K562 (cell line): ENCODE measurements around the gene TAF12. TPM values are rescaled to one million over a fixed set of nuclear protein-coding genes. Genes with fewer than 3 reads are reported as not detected.

Experiments
- CBFA2T2 ChIP-seq: fragments of 450-650 bp; conservative IDR thresholded peaks from 2 replicates; pipeline ENCODE4 v1.6.1; 2017; ENCODE audit warnings: mild to moderate bottlenecking
- FOS ChIP-seq: IDR thresholded peaks from 3 replicates; pipeline ENCODE4 v1.6.1; 2011; ENCODE audit not compliant: insufficient read length; ENCODE audit errors: extremely low read depth
- MBD2 ChIP-seq: sonication (generic); IDR thresholded peaks from 2 replicates; pipeline ENCODE4 v1.6.1; 2016; ENCODE audit warnings: low read depth, borderline replicate concordance
- MCM3 ChIP-seq: fragments of 450-650 bp; IDR thresholded peaks from 2 replicates; pipeline ENCODE4 v1.6.1; 2016
- NFATC3 ChIP-seq: fragments of 450-650 bp; IDR thresholded peaks from 2 replicates; pipeline ENCODE4 v1.6.1; 2017; ENCODE audit warnings: mild to moderate bottlenecking
- RCOR1 ChIP-seq, 2 experiments: IDR thresholded peaks; 2 replicates each; pipeline ENCODE4 v1.6.1; 2012; ENCODE audit warnings: low read depth in 2 of 2, low read length in 2 of 2, borderline replicate concordance in 1 of 2, improper control_type of control experiment in 1 of 2
- RFX1 ChIP-seq: fragments of 450-650 bp; IDR thresholded peaks from 2 replicates; pipeline ENCODE4 v1.6.1; 2016; ENCODE audit warnings: mild to moderate bottlenecking, moderate library complexity
- THRAP3 ChIP-seq: fragments of 450-650 bp; IDR thresholded peaks from 2 replicates; pipeline ENCODE4 v1.6.1; 2016; ENCODE audit warnings: mild to moderate bottlenecking, inconsistent platforms, borderline replicate concordance
- ZNF695 ChIP-seq: fragments of 450-650 bp; formaldehyde crosslinking; IDR thresholded peaks from 2 replicates; pipeline ENCODE4 v1.4.0; 2020; ENCODE audit warnings: mild to moderate bottlenecking, moderate library complexity
- polyA plus RNA-seq, 8 experiments: library from polyadenylated mRNA; depleted of rRNA in 4 of 8; stranded (reverse) in 5 of 8; unstranded in 3 of 8; fragments of >200 nt; fragmentation: Nextera tagmentation in 2 of 8; fragmentation: Illumina TruSeq in 1 of 8; extraction: Ambion mirVana in 2 of 8; extraction: Trizol in 1 of 8; gene quantifications; 2 replicates each; pipeline versions ENCODE4 v1.2.1 to v1.2.3, GENCODE V29; 2011 to 2014; ENCODE audit warnings: inconsistent platforms in 1 of 8, missing spikeins in 1 of 8
- total RNA-seq, 7 experiments: library from RNA; depleted of rRNA in 6 of 7; stranded (reverse); fragments of >200 nt in 6 of 7; fragmentation: Illumina TruSeq in 2 of 7; extraction: Trizol in 2 of 7; gene quantifications; 2 replicates each; pipeline versions ENCODE4 v1.2.1 to v1.2.3, GENCODE V29; 2011 to 2021; ENCODE audit warnings: low replicate concordance in 1 of 7
- TF ChIP-seq, protein P1 (sequence below): fragments of 450-650 bp; IDR thresholded peaks from 2 replicates; pipeline ENCODE4 v1.6.1; 2016; ENCODE audit warnings: mild to moderate bottlenecking, moderate library complexity
- TF ChIP-seq, protein P2 (sequence below): fragments of 450-650 bp; IDR thresholded peaks from 2 replicates; pipeline ENCODE4 v1.7.1; 2018; ENCODE audit warnings: mild to moderate bottlenecking, low read depth; ENCODE audit not compliant: partially characterized antibody
- TF ChIP-seq, protein P3 (sequence below): sonication (generic); formaldehyde crosslinking; IDR thresholded peaks from 2 replicates; pipeline ENCODE4 v1.8.1; 2022; ENCODE audit warnings: missing genetic modification reagents

TAF12 gene
- total and polyA plus RNA-seq, 9 of the 15 experiments (the other 6 are each of a cell fraction or from before 2014, with no cell fraction given) = 31.6 to 89.0 (median 50.5) TPM

DNA sequence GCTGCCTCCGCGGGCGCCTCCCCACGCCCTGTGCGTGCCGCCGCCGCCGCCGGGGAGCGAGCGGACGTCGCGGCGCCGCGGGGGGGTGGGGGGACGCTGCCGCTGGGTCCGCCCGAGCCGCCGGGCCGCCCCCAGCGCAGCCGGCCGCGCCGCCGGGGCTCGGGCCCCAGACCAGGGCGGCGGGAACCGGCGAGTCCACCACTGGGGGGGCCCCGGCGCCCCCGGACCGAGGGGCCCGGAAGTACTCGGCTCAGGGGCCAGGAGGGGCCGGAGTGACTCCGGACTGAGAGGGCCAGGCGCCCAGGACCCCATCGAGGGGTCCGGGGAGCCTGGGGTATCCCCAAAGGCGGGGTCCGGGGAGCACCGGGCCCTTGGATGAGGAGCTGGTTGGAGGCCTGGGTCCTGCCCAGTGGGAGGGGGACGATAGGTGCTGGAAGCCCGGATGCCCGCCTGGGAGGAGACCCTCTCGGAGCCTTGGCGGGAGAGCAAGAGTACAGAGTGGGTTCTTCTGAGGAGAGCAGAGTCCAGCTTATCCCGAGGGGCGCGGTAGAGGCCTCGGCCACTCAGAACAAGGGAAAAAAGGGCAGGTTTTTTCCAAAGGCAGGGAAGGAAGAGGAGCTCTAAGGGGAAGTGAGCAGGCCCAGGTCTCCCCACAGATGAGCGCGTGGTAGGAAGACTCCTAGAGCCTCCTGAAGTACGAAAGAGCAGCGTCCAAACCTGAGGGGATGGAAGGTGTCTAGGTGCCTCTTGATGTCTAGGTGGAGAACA, 26.3 kb upstream of the TAF12 start (continued):
- TF ChIP-seq, protein P1, sequence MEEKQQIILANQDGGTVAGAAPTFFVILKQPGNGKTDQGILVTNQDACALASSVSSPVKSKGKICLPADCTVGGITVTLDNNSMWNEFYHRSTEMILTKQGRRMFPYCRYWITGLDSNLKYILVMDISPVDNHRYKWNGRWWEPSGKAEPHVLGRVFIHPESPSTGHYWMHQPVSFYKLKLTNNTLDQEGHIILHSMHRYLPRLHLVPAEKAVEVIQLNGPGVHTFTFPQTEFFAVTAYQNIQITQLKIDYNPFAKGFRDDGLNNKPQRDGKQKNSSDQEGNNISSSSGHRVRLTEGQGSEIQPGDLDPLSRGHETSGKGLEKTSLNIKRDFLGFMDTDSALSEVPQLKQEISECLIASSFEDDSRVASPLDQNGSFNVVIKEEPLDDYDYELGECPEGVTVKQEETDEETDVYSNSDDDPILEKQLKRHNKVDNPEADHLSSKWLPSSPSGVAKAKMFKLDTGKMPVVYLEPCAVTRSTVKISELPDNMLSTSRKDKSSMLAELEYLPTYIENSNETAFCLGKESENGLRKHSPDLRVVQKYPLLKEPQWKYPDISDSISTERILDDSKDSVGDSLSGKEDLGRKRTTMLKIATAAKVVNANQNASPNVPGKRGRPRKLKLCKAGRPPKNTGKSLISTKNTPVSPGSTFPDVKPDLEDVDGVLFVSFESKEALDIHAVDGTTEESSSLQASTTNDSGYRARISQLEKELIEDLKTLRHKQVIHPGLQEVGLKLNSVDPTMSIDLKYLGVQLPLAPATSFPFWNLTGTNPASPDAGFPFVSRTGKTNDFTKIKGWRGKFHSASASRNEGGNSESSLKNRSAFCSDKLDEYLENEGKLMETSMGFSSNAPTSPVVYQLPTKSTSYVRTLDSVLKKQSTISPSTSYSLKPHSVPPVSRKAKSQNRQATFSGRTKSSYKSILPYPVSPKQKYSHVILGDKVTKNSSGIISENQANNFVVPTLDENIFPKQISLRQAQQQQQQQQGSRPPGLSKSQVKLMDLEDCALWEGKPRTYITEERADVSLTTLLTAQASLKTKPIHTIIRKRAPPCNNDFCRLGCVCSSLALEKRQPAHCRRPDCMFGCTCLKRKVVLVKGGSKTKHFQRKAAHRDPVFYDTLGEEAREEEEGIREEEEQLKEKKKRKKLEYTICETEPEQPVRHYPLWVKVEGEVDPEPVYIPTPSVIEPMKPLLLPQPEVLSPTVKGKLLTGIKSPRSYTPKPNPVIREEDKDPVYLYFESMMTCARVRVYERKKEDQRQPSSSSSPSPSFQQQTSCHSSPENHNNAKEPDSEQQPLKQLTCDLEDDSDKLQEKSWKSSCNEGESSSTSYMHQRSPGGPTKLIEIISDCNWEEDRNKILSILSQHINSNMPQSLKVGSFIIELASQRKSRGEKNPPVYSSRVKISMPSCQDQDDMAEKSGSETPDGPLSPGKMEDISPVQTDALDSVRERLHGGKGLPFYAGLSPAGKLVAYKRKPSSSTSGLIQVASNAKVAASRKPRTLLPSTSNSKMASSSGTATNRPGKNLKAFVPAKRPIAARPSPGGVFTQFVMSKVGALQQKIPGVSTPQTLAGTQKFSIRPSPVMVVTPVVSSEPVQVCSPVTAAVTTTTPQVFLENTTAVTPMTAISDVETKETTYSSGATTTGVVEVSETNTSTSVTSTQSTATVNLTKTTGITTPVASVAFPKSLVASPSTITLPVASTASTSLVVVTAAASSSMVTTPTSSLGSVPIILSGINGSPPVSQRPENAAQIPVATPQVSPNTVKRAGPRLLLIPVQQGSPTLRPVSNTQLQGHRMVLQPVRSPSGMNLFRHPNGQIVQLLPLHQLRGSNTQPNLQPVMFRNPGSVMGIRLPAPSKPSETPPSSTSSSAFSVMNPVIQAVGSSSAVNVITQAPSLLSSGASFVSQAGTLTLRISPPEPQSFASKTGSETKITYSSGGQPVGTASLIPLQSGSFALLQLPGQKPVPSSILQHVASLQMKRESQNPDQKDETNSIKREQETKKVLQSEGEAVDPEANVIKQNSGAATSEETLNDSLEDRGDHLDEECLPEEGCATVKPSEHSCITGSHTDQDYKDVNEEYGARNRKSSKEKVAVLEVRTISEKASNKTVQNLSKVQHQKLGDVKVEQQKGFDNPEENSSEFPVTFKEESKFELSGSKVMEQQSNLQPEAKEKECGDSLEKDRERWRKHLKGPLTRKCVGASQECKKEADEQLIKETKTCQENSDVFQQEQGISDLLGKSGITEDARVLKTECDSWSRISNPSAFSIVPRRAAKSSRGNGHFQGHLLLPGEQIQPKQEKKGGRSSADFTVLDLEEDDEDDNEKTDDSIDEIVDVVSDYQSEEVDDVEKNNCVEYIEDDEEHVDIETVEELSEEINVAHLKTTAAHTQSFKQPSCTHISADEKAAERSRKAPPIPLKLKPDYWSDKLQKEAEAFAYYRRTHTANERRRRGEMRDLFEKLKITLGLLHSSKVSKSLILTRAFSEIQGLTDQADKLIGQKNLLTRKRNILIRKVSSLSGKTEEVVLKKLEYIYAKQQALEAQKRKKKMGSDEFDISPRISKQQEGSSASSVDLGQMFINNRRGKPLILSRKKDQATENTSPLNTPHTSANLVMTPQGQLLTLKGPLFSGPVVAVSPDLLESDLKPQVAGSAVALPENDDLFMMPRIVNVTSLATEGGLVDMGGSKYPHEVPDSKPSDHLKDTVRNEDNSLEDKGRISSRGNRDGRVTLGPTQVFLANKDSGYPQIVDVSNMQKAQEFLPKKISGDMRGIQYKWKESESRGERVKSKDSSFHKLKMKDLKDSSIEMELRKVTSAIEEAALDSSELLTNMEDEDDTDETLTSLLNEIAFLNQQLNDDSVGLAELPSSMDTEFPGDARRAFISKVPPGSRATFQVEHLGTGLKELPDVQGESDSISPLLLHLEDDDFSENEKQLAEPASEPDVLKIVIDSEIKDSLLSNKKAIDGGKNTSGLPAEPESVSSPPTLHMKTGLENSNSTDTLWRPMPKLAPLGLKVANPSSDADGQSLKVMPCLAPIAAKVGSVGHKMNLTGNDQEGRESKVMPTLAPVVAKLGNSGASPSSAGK = no peak; the same call in 1 of the 2 replicates
- no peak for TF ChIP-seq MCM3
- TF ChIP-seq ZNF695 = no peak
- TF ChIP-seq CBFA2T2 = no peak
- TF ChIP-seq THRAP3 = no peak
- TF ChIP-seq RFX1 = no peak
- TF ChIP-seq RCOR1 (IDR thresholded peaks at IDR 0.05; ENCODE audit: borderline replicate concordance in 1 of 2, low read depth in 2 of 2, low read length in 2 of 2) = no peak
- no peak for TF ChIP-seq NFATC3
- TF ChIP-seq MBD2 = no peak
- TF ChIP-seq FOS = no peak
- TF ChIP-seq, protein P2, sequence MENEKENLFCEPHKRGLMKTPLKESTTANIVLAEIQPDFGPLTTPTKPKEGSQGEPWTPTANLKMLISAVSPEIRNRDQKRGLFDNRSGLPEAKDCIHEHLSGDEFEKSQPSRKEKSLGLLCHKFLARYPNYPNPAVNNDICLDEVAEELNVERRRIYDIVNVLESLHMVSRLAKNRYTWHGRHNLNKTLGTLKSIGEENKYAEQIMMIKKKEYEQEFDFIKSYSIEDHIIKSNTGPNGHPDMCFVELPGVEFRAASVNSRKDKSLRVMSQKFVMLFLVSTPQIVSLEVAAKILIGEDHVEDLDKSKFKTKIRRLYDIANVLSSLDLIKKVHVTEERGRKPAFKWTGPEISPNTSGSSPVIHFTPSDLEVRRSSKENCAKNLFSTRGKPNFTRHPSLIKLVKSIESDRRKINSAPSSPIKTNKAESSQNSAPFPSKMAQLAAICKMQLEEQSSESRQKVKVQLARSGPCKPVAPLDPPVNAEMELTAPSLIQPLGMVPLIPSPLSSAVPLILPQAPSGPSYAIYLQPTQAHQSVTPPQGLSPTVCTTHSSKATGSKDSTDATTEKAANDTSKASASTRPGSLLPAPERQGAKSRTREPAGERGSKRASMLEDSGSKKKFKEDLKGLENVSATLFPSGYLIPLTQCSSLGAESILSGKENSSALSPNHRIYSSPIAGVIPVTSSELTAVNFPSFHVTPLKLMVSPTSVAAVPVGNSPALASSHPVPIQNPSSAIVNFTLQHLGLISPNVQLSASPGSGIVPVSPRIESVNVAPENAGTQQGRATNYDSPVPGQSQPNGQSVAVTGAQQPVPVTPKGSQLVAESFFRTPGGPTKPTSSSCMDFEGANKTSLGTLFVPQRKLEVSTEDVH = no peak
- TF ChIP-seq, protein P3, sequence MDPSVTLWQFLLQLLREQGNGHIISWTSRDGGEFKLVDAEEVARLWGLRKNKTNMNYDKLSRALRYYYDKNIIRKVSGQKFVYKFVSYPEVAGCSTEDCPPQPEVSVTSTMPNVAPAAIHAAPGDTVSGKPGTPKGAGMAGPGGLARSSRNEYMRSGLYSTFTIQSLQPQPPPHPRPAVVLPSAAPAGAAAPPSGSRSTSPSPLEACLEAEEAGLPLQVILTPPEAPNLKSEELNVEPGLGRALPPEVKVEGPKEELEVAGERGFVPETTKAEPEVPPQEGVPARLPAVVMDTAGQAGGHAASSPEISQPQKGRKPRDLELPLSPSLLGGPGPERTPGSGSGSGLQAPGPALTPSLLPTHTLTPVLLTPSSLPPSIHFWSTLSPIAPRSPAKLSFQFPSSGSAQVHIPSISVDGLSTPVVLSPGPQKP (CRISPR knock-in tag) = no peak
